Measurements from ENCODE around the gene DCLK1.

The DCLK1 gene

GRCh38 chr13:35794734-35795389, 336.3 kb downstream of the DCLK1 start:
- Mint-ChIP-seq H3K27me3 (no peaks in the 10 kb centered on the region), H3K27ac (ENCODE audit: low read depth) (no peak overlapping the region), H3K4me3 (no peak overlapping the region), H3K36me3 (ENCODE audit: insufficient read depth) (no peaks in the 10 kb centered on the region), H3K4me1 (no peaks in the 10 kb centered on the region), H3K9me3 (peaks cover 12% of the 10 kb centered on the region)
- ATAC-seq (replicated peaks; ENCODE audit: extremely low read depth, poor library complexity, severe bottlenecking) (no peak), DNase-seq (ENCODE audit: low spot score in 2 of 2) (no peak)

- no peak for ATAC-seq (replicated peaks; ENCODE audit: extremely low read depth, poor library complexity, severe bottlenecking)
- no peaks in the 10 kb centered on the region for H3K27me3 Mint-ChIP-seq
- peaks cover 12% of the 10 kb centered on the region for H3K9me3 Mint-ChIP-seq
- H3K36me3 Mint-ChIP-seq (ENCODE audit: insufficient read depth) = no peaks in the 10 kb centered on the region
- H3K4me1 Mint-ChIP-seq = no peaks in the 10 kb centered on the region
- H3K27ac Mint-ChIP-seq (ENCODE audit: low read depth) = no peak overlapping the region
- no peak overlapping the region for H3K4me3 Mint-ChIP-seq
- DNase-seq (ENCODE audit: low spot score in 2 of 2) = no peak
These were observed 337.4 kb downstream of the DCLK1 start for GRCh38 chr13:35793823-35794222.

- H3K4me1 Mint-ChIP-seq = no peaks in the 10 kb centered on the region
- DNase-seq (ENCODE audit: low spot score in 2 of 2) (no peak), ATAC-seq (replicated peaks; ENCODE audit: extremely low read depth, poor library complexity, severe bottlenecking) (no peak)
- H3K9me3 Mint-ChIP-seq = peaks cover 12% of the 10 kb centered on the region
- no peaks in the 10 kb centered on the region for H3K27me3 Mint-ChIP-seq
- H3K4me3 Mint-ChIP-seq = no peak overlapping the region
- no peaks in the 10 kb centered on the region for H3K36me3 Mint-ChIP-seq (ENCODE audit: insufficient read depth)
- H3K27ac Mint-ChIP-seq (ENCODE audit: low read depth) = no peak overlapping the region
These were observed 338.3 kb downstream of the DCLK1 start for GRCh38 chr13:35792911-35793310.

GRCh38 chr13:35792021-35792420, 339.2 kb downstream of the DCLK1 start:
- no peaks in the 10 kb centered on the region for H3K36me3 Mint-ChIP-seq (ENCODE audit: insufficient read depth)
- H3K27ac Mint-ChIP-seq (ENCODE audit: low read depth) = no peak overlapping the region
- ATAC-seq (replicated peaks; ENCODE audit: extremely low read depth, poor library complexity, severe bottlenecking) (no peak), DNase-seq (ENCODE audit: low spot score in 2 of 2) (no peak)
- peaks cover 12% of the 10 kb centered on the region for H3K9me3 Mint-ChIP-seq
- no peaks in the 10 kb centered on the region for H3K27me3 Mint-ChIP-seq
- H3K4me1 Mint-ChIP-seq = no peaks in the 10 kb centered on the region
- no peak overlapping the region for H3K4me3 Mint-ChIP-seq

GRCh38 chr13:35791184-35791851, 339.9 kb downstream of the DCLK1 start:
- no peak for DNase-seq (ENCODE audit: low spot score in 2 of 2)
- Mint-ChIP-seq H3K27me3 (no peaks in the 10 kb centered on the region), H3K4me1 (no peaks in the 10 kb centered on the region), H3K27ac (ENCODE audit: low read depth) (no peak overlapping the region), H3K9me3 (peaks cover 12% of the 10 kb centered on the region), H3K4me3 (no peak overlapping the region), H3K36me3 (ENCODE audit: insufficient read depth) (no peaks in the 10 kb centered on the region)
- ATAC-seq (replicated peaks; ENCODE audit: extremely low read depth, poor library complexity, severe bottlenecking) = no peak

GRCh38 chr13:35789335-35790165, 341.6 kb downstream of the DCLK1 start:
- Mint-ChIP-seq H3K9me3 (peaks cover under 1% of the 10 kb centered on the region), H3K27me3 (no peaks in the 10 kb centered on the region), H3K36me3 (ENCODE audit: insufficient read depth) (no peaks in the 10 kb centered on the region), H3K4me1 (no peaks in the 10 kb centered on the region), H3K4me3 (no peak overlapping the region), H3K27ac (ENCODE audit: low read depth) (no peak overlapping the region)
- DNase-seq (ENCODE audit: low spot score in 2 of 2) (no peak), ATAC-seq (replicated peaks; ENCODE audit: extremely low read depth, poor library complexity, severe bottlenecking) (no peak)

- H3K4me1 Mint-ChIP-seq = no peaks in the 10 kb centered on the region
- no peaks in the 10 kb centered on the region for H3K27me3 Mint-ChIP-seq
- H3K36me3 Mint-ChIP-seq (ENCODE audit: insufficient read depth) = no peaks in the 10 kb centered on the region
- DNase-seq (ENCODE audit: low spot score in 2 of 2) (no peak), ATAC-seq (replicated peaks; ENCODE audit: extremely low read depth, poor library complexity, severe bottlenecking) (no peak)
- H3K9me3 Mint-ChIP-seq = no peaks in the 10 kb centered on the region
- H3K27ac Mint-ChIP-seq (ENCODE audit: low read depth) = no peak overlapping the region
- no peak overlapping the region for H3K4me3 Mint-ChIP-seq
These were observed 343.2 kb downstream of the DCLK1 start for GRCh38 chr13:35787937-35788336.

GRCh38 chr13:35785576-35786303, 345.4 kb downstream of the DCLK1 start:
- H3K4me1 Mint-ChIP-seq = no peaks in the 10 kb centered on the region
- ATAC-seq (replicated peaks; ENCODE audit: extremely low read depth, poor library complexity, severe bottlenecking) (no peak), DNase-seq (ENCODE audit: low spot score in 2 of 2) (no peak)
- no peaks in the 10 kb centered on the region for H3K27me3 Mint-ChIP-seq
- H3K4me3 Mint-ChIP-seq = no peak overlapping the region
- H3K9me3 Mint-ChIP-seq = no peaks in the 10 kb centered on the region
- H3K36me3 Mint-ChIP-seq (ENCODE audit: insufficient read depth) = no peaks in the 10 kb centered on the region
- H3K27ac Mint-ChIP-seq (ENCODE audit: low read depth) = no peak overlapping the region

GRCh38 chr13:35784286-35784951, 346.8 kb downstream of the DCLK1 start:
- H3K4me1 Mint-ChIP-seq = no peaks in the 10 kb centered on the region
- H3K27me3 Mint-ChIP-seq = no peaks in the 10 kb centered on the region
- H3K4me3 Mint-ChIP-seq = no peak overlapping the region
- H3K9me3 Mint-ChIP-seq = no peaks in the 10 kb centered on the region
- no peak overlapping the region for H3K27ac Mint-ChIP-seq (ENCODE audit: low read depth)
- DNase-seq (ENCODE audit: low spot score in 2 of 2) (no peak), ATAC-seq (replicated peaks; ENCODE audit: extremely low read depth, poor library complexity, severe bottlenecking) (no peak)
- no peaks in the 10 kb centered on the region for H3K36me3 Mint-ChIP-seq (ENCODE audit: insufficient read depth)

GRCh38 chr13:35782793-35783192, 348.4 kb downstream of the DCLK1 start:
- H3K27ac Mint-ChIP-seq (ENCODE audit: low read depth) = no peak overlapping the region
- DNase-seq (ENCODE audit: low spot score in 2 of 2) (no peak), ATAC-seq (replicated peaks; ENCODE audit: extremely low read depth, poor library complexity, severe bottlenecking) (no peak)
- H3K4me3 Mint-ChIP-seq = no peak overlapping the region
- no peaks in the 10 kb centered on the region for H3K9me3 Mint-ChIP-seq
- H3K4me1 Mint-ChIP-seq = no peaks in the 10 kb centered on the region
- H3K36me3 Mint-ChIP-seq (ENCODE audit: insufficient read depth) = no peaks in the 10 kb centered on the region
- no peaks in the 10 kb centered on the region for H3K27me3 Mint-ChIP-seq

GRCh38 chr13:35781036-35782000, 349.9 kb downstream of the DCLK1 start:
- ATAC-seq (replicated peaks; ENCODE audit: extremely low read depth, poor library complexity, severe bottlenecking) (no peak), DNase-seq (ENCODE audit: low spot score in 2 of 2) (no peak)
- Mint-ChIP-seq H3K36me3 (ENCODE audit: insufficient read depth) (no peaks in the 10 kb centered on the region), H3K9me3 (peaks cover 6% of the 10 kb centered on the region), H3K4me1 (no peaks in the 10 kb centered on the region), H3K4me3 (no peak overlapping the region), H3K27me3 (no peaks in the 10 kb centered on the region), H3K27ac (ENCODE audit: low read depth) (no peak overlapping the region)

Data from central memory CD8-positive, alpha-beta T cell (primary cell).